GM18499 (cell line): Measurements from ENCODE around the gene FRMD5.

Experiments
- ATAC-seq: cut with Tn5 transposase; IDR thresholded peaks from one replicate; pipeline ENCODE4 v1.9.1; 2021; ENCODE audit warnings: moderate number of reproducible peaks; ENCODE audit not compliant: insufficient read depth, unreplicated experiment

Gene FRMD5

DNA sequence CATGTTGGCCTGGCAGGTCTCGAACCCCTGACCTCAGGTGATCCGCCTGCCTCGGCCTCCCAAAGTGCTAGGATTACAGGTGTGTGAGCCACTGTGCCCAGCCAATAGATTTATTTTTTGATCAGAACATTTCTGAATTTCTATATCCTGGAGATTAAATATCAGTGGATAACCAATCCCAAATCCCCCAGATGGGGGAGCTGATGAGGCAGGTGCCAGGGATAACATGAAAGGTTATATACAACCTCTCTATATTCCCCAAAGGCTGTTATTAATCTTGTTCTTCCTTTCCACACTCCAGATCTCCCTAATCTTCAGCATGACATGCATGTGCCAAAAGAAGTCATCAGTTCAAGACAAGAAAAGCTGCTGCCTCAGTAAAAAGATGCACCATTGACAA lies 256.0 kb downstream of the FRMD5 start:
- no peak for ATAC-seq

- ATAC-seq, result no peak
Observed at GRCh38 chr15:43934480-43934879, 260.6 kb downstream of the FRMD5 start.

GRCh38 chr15:43932907-43933306 lies 262.2 kb downstream of the FRMD5 start:
- ATAC-seq, result no peak

DNA sequence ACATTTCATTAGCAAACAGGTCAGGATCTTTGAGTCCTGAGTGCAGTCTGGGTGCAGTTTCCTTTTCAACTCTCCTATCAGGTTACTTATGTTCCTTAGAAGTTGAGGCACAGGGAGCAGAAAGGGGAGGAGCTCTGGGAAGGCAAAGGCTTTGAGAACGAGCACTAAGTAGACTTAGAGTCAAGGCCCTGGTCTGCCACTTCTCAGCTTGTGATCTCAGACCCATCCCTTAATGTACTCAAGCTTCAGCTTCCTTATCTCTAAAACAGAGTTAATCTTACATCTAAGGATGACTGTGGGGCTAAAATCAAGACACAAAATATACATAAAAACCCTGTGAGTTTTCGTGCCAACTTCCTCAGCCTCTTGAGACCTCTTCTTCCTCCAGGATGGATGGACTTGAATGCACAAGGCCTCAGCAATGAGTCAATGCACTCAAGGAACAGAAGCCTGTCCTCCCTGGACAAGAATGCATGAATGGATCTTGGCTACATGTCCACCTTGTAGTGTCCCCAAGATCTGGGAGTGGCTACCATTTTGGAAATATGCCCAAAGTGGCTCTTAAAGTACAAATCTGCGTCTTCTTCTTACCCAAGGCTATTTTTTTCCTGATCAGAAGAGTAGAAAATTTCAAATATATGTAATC lies 263.2 kb downstream of the FRMD5 start:
- ATAC-seq, result no peak

GRCh38 chr15:43931119-43931518 lies 264.0 kb downstream of the FRMD5 start:
- ATAC-seq, result no peak

DNA sequence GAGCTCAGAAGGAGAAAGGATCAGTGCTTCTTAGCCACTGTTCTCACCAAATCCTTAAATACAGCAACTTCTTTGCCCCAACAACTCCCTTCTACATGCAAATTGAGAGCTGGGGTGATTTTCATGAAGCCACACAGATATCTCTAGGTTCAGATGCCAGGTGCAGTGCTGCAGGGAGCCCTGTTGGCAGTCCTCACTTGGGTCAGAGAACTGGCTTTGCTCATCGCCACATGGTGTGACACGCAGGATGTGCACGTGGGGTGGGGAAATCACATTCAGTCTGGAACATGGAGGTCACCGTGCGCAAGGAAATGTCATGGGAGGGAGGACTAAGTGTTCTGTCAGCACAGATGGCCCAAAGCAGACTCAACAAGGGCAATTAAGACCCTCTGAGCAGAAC lies 264.5 kb downstream of the FRMD5 start:
- no peak for ATAC-seq

DNA sequence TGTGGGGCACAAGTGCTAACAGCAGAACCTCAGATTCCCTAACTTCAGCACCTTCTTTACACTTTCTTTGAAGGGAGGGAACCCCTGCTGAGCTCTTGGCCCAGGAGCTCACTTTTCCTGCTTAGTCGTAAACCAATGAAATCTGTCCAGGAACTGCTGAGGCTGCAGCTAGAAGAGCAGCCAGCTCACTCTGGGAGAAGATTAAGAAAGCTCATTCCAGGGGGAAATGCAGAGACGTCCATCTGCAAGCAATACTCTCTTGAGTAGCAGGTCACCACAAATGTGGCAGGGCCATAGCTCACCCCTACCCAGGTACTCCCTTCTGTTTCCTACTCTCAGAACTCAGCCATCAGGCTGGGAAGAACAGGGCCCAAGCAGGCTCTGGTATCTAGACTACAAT lies 265.0 kb downstream of the FRMD5 start:
- ATAC-seq, result no peak

DNA sequence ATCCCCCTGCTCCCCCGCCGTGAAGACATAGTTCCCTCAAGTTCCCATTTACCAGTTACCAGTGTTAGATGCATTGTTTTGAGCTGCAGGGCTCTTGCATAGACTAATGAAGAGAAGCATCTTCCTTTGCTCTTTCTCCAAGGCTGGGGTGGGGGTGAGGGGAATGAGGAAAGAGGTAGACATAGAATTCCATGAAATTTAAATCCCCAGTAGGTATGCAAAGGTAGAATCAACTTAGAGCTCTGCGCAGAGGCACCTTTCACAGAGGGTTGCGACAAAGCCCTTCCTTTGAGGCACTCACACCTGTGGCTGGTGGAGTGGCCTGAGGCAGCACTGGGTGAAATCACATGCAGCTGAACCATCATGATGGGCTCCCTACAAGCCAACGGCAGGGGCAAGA lies 266.9 kb downstream of the FRMD5 start:
- no peak for ATAC-seq

GRCh38 chr15:43927203-43927602 lies 267.9 kb downstream of the FRMD5 start:
- ATAC-seq, result no peak

- ATAC-seq, result no peak
Observed at GRCh38 chr15:43923553-43923952, 271.5 kb downstream of the FRMD5 start.

DNA sequence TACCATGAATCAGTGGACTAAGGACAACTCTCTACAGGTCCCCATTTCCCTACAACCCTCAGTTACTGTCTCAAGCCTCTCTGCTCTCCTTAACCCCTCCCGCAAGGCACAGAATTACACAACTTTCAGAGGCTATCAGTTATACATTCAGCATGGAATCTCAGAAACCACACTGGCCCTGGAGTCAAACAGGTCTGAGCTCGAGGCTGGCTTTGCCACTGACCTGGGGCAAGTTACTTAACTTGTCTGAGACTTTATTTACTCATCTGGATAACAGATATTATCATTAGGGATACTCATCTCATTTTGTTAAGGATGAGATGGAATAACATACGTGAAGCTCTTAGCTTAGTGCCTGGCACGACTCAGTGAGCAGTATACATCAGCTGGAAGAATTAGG lies 273.1 kb downstream of the FRMD5 start:
- ATAC-seq, result no peak

DNA sequence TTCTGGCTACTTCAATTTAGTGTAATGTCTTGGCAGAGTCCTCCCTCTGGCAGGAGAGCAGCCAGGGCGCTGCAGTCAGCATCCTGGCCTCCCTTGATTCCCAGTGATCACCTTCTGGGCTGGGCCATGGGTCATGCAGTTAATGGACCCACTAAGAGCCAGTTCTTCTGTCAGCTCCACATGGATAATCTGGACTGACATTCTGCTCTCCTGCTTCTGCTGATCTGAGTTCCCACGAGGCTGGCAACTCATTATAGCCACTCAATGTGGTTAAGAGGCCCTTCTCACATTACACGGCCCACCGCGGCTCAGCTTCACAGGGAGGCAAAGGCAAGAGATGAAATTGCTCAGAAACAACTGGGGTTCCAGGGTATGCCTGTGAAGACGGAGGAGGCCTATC lies 274.3 kb downstream of the FRMD5 start:
- no peak for ATAC-seq

GRCh38 chr15:43920254-43920600 lies 274.8 kb downstream of the FRMD5 start:
- ATAC-seq, result no peak

GRCh38 chr15:43919540-43920253 lies 275.4 kb downstream of the FRMD5 start:
- ATAC-seq, result no peak

- no peak for ATAC-seq
Observed at GRCh38 chr15:43918717-43919116, 276.4 kb downstream of the FRMD5 start.

GRCh38 chr15:43916326-43916660 lies 278.8 kb downstream of the FRMD5 start:
- no peak for ATAC-seq

- ATAC-seq, result no peak
Observed at GRCh38 chr15:43915631-43916325, 279.3 kb downstream of the FRMD5 start.

- no peak for ATAC-seq
Observed at GRCh38 chr15:43913941-43914340, 281.1 kb downstream of the FRMD5 start.

DNA sequence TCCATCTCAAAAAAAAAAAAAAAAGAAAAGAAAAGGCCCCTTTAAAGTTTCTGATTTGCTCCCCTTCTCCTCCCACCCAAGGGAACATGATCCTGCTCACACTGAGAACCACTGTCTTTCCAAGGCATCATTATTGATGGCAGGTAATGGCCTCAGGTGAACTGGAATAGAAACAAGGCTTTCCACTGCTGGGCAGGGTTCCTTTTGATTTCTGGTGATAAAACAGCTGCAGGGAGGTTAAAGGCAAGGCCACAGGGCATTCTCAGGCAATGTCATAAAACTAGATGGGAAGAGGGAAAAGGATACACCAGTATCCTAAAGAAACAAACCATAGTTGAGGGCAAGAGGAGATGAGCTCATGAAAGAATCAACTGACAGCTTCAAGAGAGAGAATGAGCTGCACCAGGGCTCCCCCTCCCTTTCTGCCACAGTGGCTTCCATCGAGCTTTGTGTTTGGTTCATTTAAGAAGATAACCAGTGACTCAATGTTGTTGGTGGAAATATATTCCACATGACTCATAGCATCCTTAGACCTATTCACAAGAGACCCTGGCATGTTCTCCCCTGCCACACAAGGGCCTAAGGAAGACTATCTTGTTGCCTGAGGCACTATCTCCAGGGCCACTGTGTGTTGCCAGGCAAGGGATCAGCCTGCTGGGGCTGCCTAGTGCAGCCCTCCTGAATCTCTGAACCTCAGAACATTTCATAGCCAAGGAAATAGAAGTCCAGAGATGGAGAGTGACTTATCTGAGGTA lies 281.9 kb downstream of the FRMD5 start:
- no peak for ATAC-seq

GRCh38 chr15:43912208-43912607 lies 282.9 kb downstream of the FRMD5 start:
- no peak for ATAC-seq

DNA sequence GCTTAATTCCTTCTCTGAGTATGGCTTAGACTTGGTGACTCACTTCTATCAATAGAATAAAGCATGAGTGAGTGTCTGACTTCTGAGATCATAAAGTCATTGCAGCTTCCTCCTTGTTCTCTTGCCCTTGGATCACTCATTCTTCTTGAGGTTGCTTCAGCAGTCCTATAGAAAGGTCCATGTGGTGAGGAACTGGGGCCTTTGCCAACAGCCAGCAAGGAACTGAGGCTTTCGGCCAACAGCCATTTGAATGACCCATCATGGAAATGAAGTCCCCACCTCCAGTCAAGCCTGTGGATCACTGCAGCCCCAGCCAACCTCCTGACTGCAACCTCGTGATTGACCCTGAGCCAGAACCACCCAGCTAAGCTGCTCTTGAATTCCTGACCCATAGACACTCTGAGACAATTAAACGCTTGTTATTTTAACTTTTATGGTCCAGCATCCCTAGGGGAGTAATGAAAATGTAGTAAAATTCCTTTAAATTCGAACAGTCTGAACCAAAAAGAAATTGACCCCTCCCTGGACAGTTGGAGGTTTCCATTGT lies 283.8 kb downstream of the FRMD5 start:
- no peak for ATAC-seq
